DOHH2 (cell line): ENCODE results near the gene ANGPTL5.

Source experiments
- H3F3A ChIP-seq: fragments of 200-600 bp; sonication (generic), shearing (Covaris generic); 2 replicates; pipeline ENCODE4 v1.6.0; 2016; ENCODE audit warnings: antibody characterized with exemption, mild to moderate bottlenecking; ENCODE audit not compliant: control insufficient read depth, insufficient read depth
- H3K27ac ChIP-seq: fragments of 200-600 bp; sonication (generic); 2 replicates; pipeline ENCODE4 v1.5.1; 2014; ENCODE audit warnings: low read depth, mild to moderate bottlenecking, low read length, moderate library complexity
- H3K27me3 ChIP-seq: fragments of 200-600 bp; sonication (generic); 2 replicates; pipeline ENCODE4 v1.6.1; 2014; ENCODE audit warnings: mild to moderate bottlenecking, low read length, mixed read lengths; ENCODE audit not compliant: control insufficient read depth
- H3K36me3 ChIP-seq: fragments of 200-600 bp; sonication (generic); 2 replicates; pipeline ENCODE4 v1.6.1; 2014; ENCODE audit warnings: mild to moderate bottlenecking, low read length, moderate library complexity, mixed read lengths; ENCODE audit not compliant: control insufficient read depth
- H3K4me1 ChIP-seq: fragments of 200-600 bp; sonication (generic); 2 replicates; pipeline ENCODE4 v1.6.1; 2014; ENCODE audit warnings: mild to moderate bottlenecking, low read length, mixed read lengths; ENCODE audit not compliant: control insufficient read depth
- H3K4me2 ChIP-seq: fragments of 200-600 bp; sonication (generic); 2 replicates; pipeline ENCODE4 v1.6.0; 2014; ENCODE audit warnings: mild to moderate bottlenecking, low read length, moderate library complexity
- H3K4me3 ChIP-seq: fragments of 200-600 bp; sonication (generic); 2 replicates; pipeline ENCODE4 v1.5.1; 2014; ENCODE audit warnings: mild to moderate bottlenecking, low read length, mixed read lengths
- H3K79me2 ChIP-seq: fragments of 200-600 bp; sonication (generic); 2 replicates; pipeline ENCODE4 v1.6.1; 2014; ENCODE audit warnings: mild to moderate bottlenecking, low read length, mixed read lengths; ENCODE audit not compliant: control insufficient read depth
- H3K9me2 ChIP-seq: fragments of 200-600 bp; sonication (generic); replicated peaks from 2 replicates; pipeline ENCODE4 v1.6.1; 2014; ENCODE audit warnings: mild to moderate bottlenecking, low read length, mixed read lengths; ENCODE audit not compliant: control insufficient read depth
- H3K9me3 ChIP-seq: fragments of 200-600 bp; sonication (generic); 2 replicates; pipeline ENCODE4 v1.6.1; 2014; ENCODE audit warnings: antibody characterized with exemption, low read length, mixed read lengths; ENCODE audit not compliant: control insufficient read depth, insufficient read depth
- H4K20me1 ChIP-seq: fragments of 200-600 bp; sonication (generic); 2 replicates; pipeline ENCODE4 v1.6.0; 2014; ENCODE audit warnings: low read depth, mild to moderate bottlenecking, antibody characterized with exemption, low read length, moderate library complexity; ENCODE audit not compliant: control insufficient read depth, insufficient read depth
- EZH2phosphoT487 ChIP-seq: fragments of 200-600 bp; sonication (generic); IDR thresholded peaks from 2 replicates; pipeline ENCODE4 v1.6.1; 2017; ENCODE audit warnings: borderline replicate concordance, mild to moderate bottlenecking, antibody characterized with exemption, low read length, moderate library complexity, mixed read lengths
- TF ChIP-seq, protein P1 (sequence below): fragments of 200-600 bp; sonication (generic); IDR thresholded peaks from one replicate; pipeline ENCODE4 v1.5.1; 2014; ENCODE audit warnings: antibody characterized with exemption, mild to moderate bottlenecking, low read depth, low read length; ENCODE audit not compliant: poor library complexity, severe bottlenecking

ANGPTL5 gene

DNA sequence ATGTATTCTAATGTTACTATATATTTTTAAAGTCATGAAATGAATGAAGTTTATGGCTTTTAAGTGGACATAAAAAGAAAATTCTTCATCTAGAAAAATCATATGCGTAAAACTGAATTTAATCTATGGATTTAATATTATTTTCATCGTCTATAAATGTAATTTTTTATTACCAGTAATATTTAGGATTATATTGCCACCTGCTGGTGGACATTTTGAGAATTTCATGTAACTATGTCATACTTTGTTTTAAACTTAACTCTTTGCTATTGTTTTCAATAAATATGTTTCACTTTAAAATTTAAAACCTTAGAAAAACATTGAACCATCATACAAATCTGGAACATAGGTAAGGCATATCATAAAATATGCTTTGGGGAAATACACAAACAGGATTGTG lies 68.1 kb downstream of the ANGPTL5 start:
- Histone ChIP-seq H4K20me1 (no peaks in the 10 kb centered on the region), H3K4me3 (no peak overlapping the region), H3K9me2 (no peaks in the 10 kb centered on the region), H3K4me1 (no peaks in the 10 kb centered on the region), H3K27me3 (no peaks in the 10 kb centered on the region), H3K79me2 (no peaks in the 10 kb centered on the region), H3K36me3 (no peaks in the 10 kb centered on the region), H3K4me2 (no peak overlapping the region), H3K9me3 (no peaks in the 10 kb centered on the region), H3F3A (no peaks in the 10 kb centered on the region), H3K27ac (no peak overlapping the region)
- TF ChIP-seq, protein P1, sequence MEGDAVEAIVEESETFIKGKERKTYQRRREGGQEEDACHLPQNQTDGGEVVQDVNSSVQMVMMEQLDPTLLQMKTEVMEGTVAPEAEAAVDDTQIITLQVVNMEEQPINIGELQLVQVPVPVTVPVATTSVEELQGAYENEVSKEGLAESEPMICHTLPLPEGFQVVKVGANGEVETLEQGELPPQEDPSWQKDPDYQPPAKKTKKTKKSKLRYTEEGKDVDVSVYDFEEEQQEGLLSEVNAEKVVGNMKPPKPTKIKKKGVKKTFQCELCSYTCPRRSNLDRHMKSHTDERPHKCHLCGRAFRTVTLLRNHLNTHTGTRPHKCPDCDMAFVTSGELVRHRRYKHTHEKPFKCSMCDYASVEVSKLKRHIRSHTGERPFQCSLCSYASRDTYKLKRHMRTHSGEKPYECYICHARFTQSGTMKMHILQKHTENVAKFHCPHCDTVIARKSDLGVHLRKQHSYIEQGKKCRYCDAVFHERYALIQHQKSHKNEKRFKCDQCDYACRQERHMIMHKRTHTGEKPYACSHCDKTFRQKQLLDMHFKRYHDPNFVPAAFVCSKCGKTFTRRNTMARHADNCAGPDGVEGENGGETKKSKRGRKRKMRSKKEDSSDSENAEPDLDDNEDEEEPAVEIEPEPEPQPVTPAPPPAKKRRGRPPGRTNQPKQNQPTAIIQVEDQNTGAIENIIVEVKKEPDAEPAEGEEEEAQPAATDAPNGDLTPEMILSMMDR, result peak; percentile 44
- no peak for TF ChIP-seq EZH2phosphoT487

DNA sequence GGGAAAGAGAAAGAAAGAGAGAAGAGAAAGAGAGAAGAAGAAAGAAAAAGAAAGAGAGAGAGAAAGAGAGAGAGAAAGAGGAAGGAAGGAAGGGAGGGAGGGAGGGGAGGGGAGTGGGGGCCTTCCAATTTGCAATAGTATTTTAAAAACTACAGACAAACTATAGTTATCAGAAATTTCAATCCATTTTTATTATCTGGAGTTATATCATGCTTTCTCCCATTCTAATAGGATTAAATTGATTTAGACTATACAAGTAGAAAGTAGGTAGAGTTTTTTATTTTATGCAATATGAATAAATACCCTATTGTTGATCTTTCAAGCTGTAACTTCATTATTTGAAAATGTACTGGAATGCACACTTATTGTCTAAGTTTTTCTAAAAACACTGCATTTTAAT lies 71.7 kb downstream of the ANGPTL5 start:
- H3K4me1 ChIP-seq, result no peaks in the 10 kb centered on the region
- no peaks in the 10 kb centered on the region for H3K79me2 ChIP-seq
- no peaks in the 10 kb centered on the region for H3K9me2 ChIP-seq
- TF ChIP-seq, protein P1, result no peak
- no peak for TF ChIP-seq EZH2phosphoT487
- no peak overlapping the region for H3K4me2 ChIP-seq
- no peaks in the 10 kb centered on the region for H3K36me3 ChIP-seq
- H3K9me3 ChIP-seq, result peaks cover 3% of the 10 kb centered on the region; the same call in 1 of the 2 replicates
- H4K20me1 ChIP-seq, result no peaks in the 10 kb centered on the region
- H3K27me3 ChIP-seq, result no peaks in the 10 kb centered on the region
- no peak overlapping the region for H3K27ac ChIP-seq
- H3K4me3 ChIP-seq, result no peak overlapping the region
- no peaks in the 10 kb centered on the region for H3F3A ChIP-seq

DNA sequence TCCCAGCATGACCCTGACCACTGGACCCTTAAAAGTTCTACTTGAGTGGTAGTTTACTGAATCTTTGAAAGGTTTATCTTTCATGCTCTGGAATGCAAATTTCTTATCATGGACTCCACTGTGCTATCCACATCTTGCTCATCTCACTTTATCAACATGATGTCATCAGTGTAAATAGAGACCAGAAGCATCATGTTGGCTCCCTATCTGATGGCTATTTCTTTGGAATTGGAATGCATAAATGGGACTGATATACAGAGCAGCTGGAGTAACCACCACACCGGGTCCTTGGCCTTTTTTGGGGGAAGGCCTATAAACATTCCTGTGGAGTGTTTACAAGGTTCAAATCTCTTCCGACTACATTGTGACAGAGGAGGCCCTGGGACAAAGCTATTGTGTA lies 75.6 kb downstream of the ANGPTL5 start:
- no peak overlapping the region for H3K4me3 ChIP-seq
- no peaks in the 10 kb centered on the region for H3K36me3 ChIP-seq
- no peaks in the 10 kb centered on the region for H3K9me2 ChIP-seq
- H3K4me1 ChIP-seq, result no peaks in the 10 kb centered on the region
- H3K27ac ChIP-seq, result no peak overlapping the region
- TF ChIP-seq EZH2phosphoT487, result no peak
- TF ChIP-seq, protein P1, result no peak
- H4K20me1 ChIP-seq, result no peaks in the 10 kb centered on the region
- H3K4me2 ChIP-seq, result no peak overlapping the region
- H3K79me2 ChIP-seq, result no peaks in the 10 kb centered on the region
- H3K27me3 ChIP-seq, result no peaks in the 10 kb centered on the region
- peaks cover 3% of the 10 kb centered on the region; the same call in 1 of the 2 replicates for H3K9me3 ChIP-seq
- H3F3A ChIP-seq, result no peaks in the 10 kb centered on the region
